Muscle layer of colon (tissue), 2 donors: ENCODE results near the gene MRGPRX3.

ENCODE experiments used
- H3K27ac ChIP-seq: one replicate; pipeline ENCODE4 v1.7.0; 2013; ENCODE audit warnings: low read depth, mild to moderate bottlenecking, low read length, moderate library complexity
- H3K27me3 ChIP-seq, 2 donors: one replicate each; pipeline ENCODE4 v1.7.0; 2013; ENCODE audit warnings: low read length in 2 of 2, mild to moderate bottlenecking in 2 of 2; ENCODE audit not compliant: insufficient read depth in 2 of 2, control insufficient read depth in 1 of 2
- H3K36me3 ChIP-seq: one replicate; pipeline ENCODE4 v1.7.0; 2013; ENCODE audit warnings: mild to moderate bottlenecking, low read length; ENCODE audit not compliant: insufficient read depth
- H3K4me1 ChIP-seq: one replicate; pipeline ENCODE4 v1.7.0; 2013; ENCODE audit warnings: mild to moderate bottlenecking, low read length; ENCODE audit not compliant: insufficient read depth
- H3K4me3 ChIP-seq, 2 donors: one replicate each; pipeline ENCODE4 v1.7.0; 2013; ENCODE audit warnings: low read length in 2 of 2, low read depth in 1 of 2, mild to moderate bottlenecking in 1 of 2, moderate library complexity in 1 of 2
- H3K9ac ChIP-seq: one replicate; pipeline ENCODE4 v1.7.0; 2013; ENCODE audit warnings: low read length
- H3K9me3 ChIP-seq: one replicate; pipeline ENCODE4 v1.7.0; 2013; ENCODE audit warnings: mild to moderate bottlenecking, low read length
- donor health status: abdominal sarcoma.
- donor health status: Adenocarcinoma of cecum.

Gene MRGPRX3

GRCh38 chr11:18132341-18132740 lies at the start of gene MRGPRX3:
MRGPRX3 (plus strand) TSS chr11:18132571; CDS start chr11:18137203, 4,632 bp downstream.
- Histone ChIP-seq H3K4me1 (no peaks in the 10 kb centered on the region), H3K9me3 (no peaks in the 10 kb centered on the region), H3K9ac (no peak within 1 kb of the TSS), H3K27me3 (no peaks in the 10 kb centered on the region), H3K36me3 (no peaks in the 10 kb centered on the region), H3K27ac (no peak within 1 kb of the TSS), H3K4me3 (no peak within 1 kb of the TSS)

GRCh38 chr11:18088366-18088765 lies 44.0 kb upstream of the MRGPRX3 start:
- Histone ChIP-seq H3K36me3 (peaks cover 54% of the 10 kb centered on the region), H3K9ac (no peak overlapping the region), H3K27ac (no peak overlapping the region), H3K9me3 (no peaks in the 10 kb centered on the region), H3K4me3 (no peak overlapping the region), H3K4me1 (no peaks in the 10 kb centered on the region), H3K27me3 (no peaks in the 10 kb centered on the region)

- Histone ChIP-seq H3K4me3 (no peak overlapping the region), H3K4me1 (no peaks in the 10 kb centered on the region), H3K36me3 (peaks cover 56% of the 10 kb centered on the region), H3K27me3 (no peaks in the 10 kb centered on the region), H3K27ac (no peak overlapping the region), H3K9ac (no peak overlapping the region), H3K9me3 (no peaks in the 10 kb centered on the region)
Measured at GRCh38 chr11:18088966-18089365, 43.4 kb upstream of the MRGPRX3 start.

GRCh38 chr11:18091731-18092130 lies 40.6 kb upstream of the MRGPRX3 start:
- peaks cover 67% of the 10 kb centered on the region for H3K36me3 ChIP-seq
- H3K4me3 ChIP-seq = no peak overlapping the region
- H3K27me3 ChIP-seq = no peaks in the 10 kb centered on the region
- H3K27ac ChIP-seq = no peak overlapping the region
- H3K9me3 ChIP-seq = no peaks in the 10 kb centered on the region
- no peaks in the 10 kb centered on the region for H3K4me1 ChIP-seq
- no peak overlapping the region for H3K9ac ChIP-seq

GRCh38 chr11:18093959-18094358 lies 38.4 kb upstream of the MRGPRX3 start:
- H3K4me3 ChIP-seq = no peak overlapping the region
- no peaks in the 10 kb centered on the region for H3K9me3 ChIP-seq
- no peaks in the 10 kb centered on the region for H3K4me1 ChIP-seq
- H3K36me3 ChIP-seq = peaks cover 51% of the 10 kb centered on the region
- no peaks in the 10 kb centered on the region for H3K27me3 ChIP-seq
- H3K9ac ChIP-seq = no peak overlapping the region
- H3K27ac ChIP-seq = no peak overlapping the region

- Histone ChIP-seq H3K4me3 (no peak overlapping the region), H3K27ac (no peak overlapping the region), H3K27me3 (no peaks in the 10 kb centered on the region), H3K9me3 (no peaks in the 10 kb centered on the region), H3K9ac (no peak overlapping the region), H3K36me3 (peaks cover 17% of the 10 kb centered on the region), H3K4me1 (peaks cover 12% of the 10 kb centered on the region)
Measured at GRCh38 chr11:18100926-18101656, 31.3 kb upstream of the MRGPRX3 start.

- peak overlapping the region; percentile 91 for H3K9ac ChIP-seq
- H3K27ac ChIP-seq = peak overlapping the region; percentile 72
- H3K4me3 ChIP-seq = peak overlapping the region; percentile 73 to 93
Measured at GRCh38 chr11:18105086-18105801, 27.1 kb upstream of the MRGPRX3 start.

GRCh38 chr11:18105802-18106574 lies 26.4 kb upstream of the MRGPRX3 start, which contains the start of gene SAAL1:
SAAL1 (minus strand) TSS chr11:18106082; CDS start chr11:18106041, 41 bp downstream.
- Histone ChIP-seq H3K27me3 (no peaks in the 10 kb centered on the region), H3K4me3 (peak within 1 kb of the TSS; percentile 73 to 93), H3K4me1 (peaks cover 17% of the 10 kb centered on the region), H3K27ac (peak within 1 kb of the TSS; percentile 72), H3K9me3 (no peaks in the 10 kb centered on the region), H3K9ac (peak within 1 kb of the TSS; percentile 91), H3K36me3 (peaks cover 17% of the 10 kb centered on the region)

More at GRCh38 chr11:18105086-18105801, 27.1 kb upstream of the MRGPRX3 start:
- Histone ChIP-seq H3K4me1 (peaks cover 17% of the 10 kb centered on the region), H3K9me3 (no peaks in the 10 kb centered on the region), H3K27me3 (no peaks in the 10 kb centered on the region), H3K36me3 (peaks cover 17% of the 10 kb centered on the region)

GRCh38 chr11:18106688-18107087 lies 25.7 kb upstream of the MRGPRX3 start:
- no peaks in the 10 kb centered on the region for H3K9me3 ChIP-seq
- peaks cover 17% of the 10 kb centered on the region for H3K36me3 ChIP-seq
- H3K27ac ChIP-seq = no peak overlapping the region
- no peaks in the 10 kb centered on the region for H3K27me3 ChIP-seq
- H3K4me3 ChIP-seq = peak overlapping the region in 1 of 2 donors; percentile 93
- no peak overlapping the region for H3K9ac ChIP-seq
- H3K4me1 ChIP-seq = peaks cover 17% of the 10 kb centered on the region

GRCh38 chr11:18108254-18108653 lies 24.1 kb upstream of the MRGPRX3 start:
- no peak overlapping the region for H3K27ac ChIP-seq
- H3K4me3 ChIP-seq = no peak overlapping the region
- H3K9me3 ChIP-seq = no peaks in the 10 kb centered on the region
- peaks cover 3% of the 10 kb centered on the region for H3K36me3 ChIP-seq
- no peak overlapping the region for H3K9ac ChIP-seq
- no peaks in the 10 kb centered on the region for H3K27me3 ChIP-seq
- H3K4me1 ChIP-seq = peaks cover 17% of the 10 kb centered on the region

- Histone ChIP-seq H3K4me1 (peaks cover 6% of the 10 kb centered on the region), H3K9me3 (no peaks in the 10 kb centered on the region), H3K4me3 (no peak overlapping the region), H3K27me3 (peaks cover 0 to 5% of the 10 kb centered on the region in 2 donors), H3K27ac (no peak overlapping the region), H3K36me3 (no peaks in the 10 kb centered on the region), H3K9ac (no peak overlapping the region)
Measured at GRCh38 chr11:18111005-18111404, 21.4 kb upstream of the MRGPRX3 start.
